NCI-H2196 treated with DMSO at 0.1 percent for 48 hours (cell line): ENCODE data around the gene ERVFRD-1.
"Not testable (repeated sequence)": the region's sequence is repeated elsewhere in the genome, so short reads cannot be mapped to it uniquely, and the experiment has no call there.

Experiments used
- DNase-seq: peaks from one replicate; lab custom pipeline; 2025; ENCODE audit not compliant: unreplicated experiment; lab: John Stamatoyannopoulos, UW

ERVFRD-1 gene

GRCh38 chr6:11129908-11130565 lies 18.5 kb upstream of the ERVFRD-1 start:
- DNase-seq, result no peak

- no peak for DNase-seq
These were observed 17.1 kb upstream of the ERVFRD-1 start for GRCh38 chr6:11128608-11129007.

GRCh38 chr6:11126876-11127275 lies 15.4 kb upstream of the ERVFRD-1 start:
- DNase-seq, result no peak

- DNase-seq, result no peak
These were observed 12.5 kb upstream of the ERVFRD-1 start for GRCh38 chr6:11123978-11124377.

- no peak for DNase-seq
These were observed 10.9 kb upstream of the ERVFRD-1 start for GRCh38 chr6:11122380-11122779.

GRCh38 chr6:11121851-11122250 lies 10.3 kb upstream of the ERVFRD-1 start:
- no peak for DNase-seq

- no peak for DNase-seq
These were observed 8.9 kb upstream of the ERVFRD-1 start for GRCh38 chr6:11120271-11121005.

- not testable (repeated sequence) for DNase-seq
These were observed 4.4 kb upstream of the ERVFRD-1 start for GRCh38 chr6:11115808-11116536.

- no peak for DNase-seq
These were observed 1.5 kb upstream of the ERVFRD-1 start for GRCh38 chr6:11113038-11113437.

- DNase-seq, result no peak
These were observed 378 bp upstream of the ERVFRD-1 start for GRCh38 chr6:11111769-11112437.

GRCh38 chr6:11108726-11109125 lies 2.8 kb downstream of the ERVFRD-1 start:
- DNase-seq, result no peak

GRCh38 chr6:11103065-11103464 lies 8.5 kb downstream of the ERVFRD-1 start:
- DNase-seq, result no peak

- DNase-seq, result no peak
These were observed 10.1 kb downstream of the ERVFRD-1 start for GRCh38 chr6:11101417-11101816.

- DNase-seq, result no peak
These were observed 13.5 kb downstream of the ERVFRD-1 start for GRCh38 chr6:11098004-11098403.

GRCh38 chr6:11097476-11097875 lies 14.0 kb downstream of the ERVFRD-1 start:
- no peak for DNase-seq

- DNase-seq, result no peak
These were observed 15.4 kb downstream of the ERVFRD-1 start for GRCh38 chr6:11096109-11096508.

GRCh38 chr6:11094941-11095340 lies 16.6 kb downstream of the ERVFRD-1 start:
- no peak for DNase-seq

- DNase-seq, result no peak
These were observed 17.1 kb downstream of the ERVFRD-1 start for GRCh38 chr6:11094411-11094851.

- peak; percentile 94 for DNase-seq
These were observed 17.7 kb downstream of the ERVFRD-1 start, which contains the start of gene SMIM13 for GRCh38 chr6:11093626-11094410. Gene SMIM13 (plus strand): TSS chr6:11093834. CDS start chr6:11094314, 480 bp downstream.

GRCh38 chr6:11093376-11093625 lies 18.2 kb downstream of the ERVFRD-1 start:
- no peak for DNase-seq
